ENCODE data around the gene KIAA0753. TPM values are rescaled to one million over a fixed set of nuclear protein-coding genes. Genes with fewer than 3 reads are reported as not detected.

Gene KIAA0753
- total and polyA plus RNA-seq, 2 of the 8 experiments (the other 6 are each of a cell fraction or from before 2014, with no cell fraction given): 5.0 to 27.1 TPM

- TF ChIP-seq RNF2 (IDR thresholded peaks at IDR 0.05; ENCODE audit: borderline replicate concordance, low read depth, low read length, missing control alignments, poor library complexity, severe bottlenecking) (no peak), CBX5 (IDR thresholded peaks at IDR 0.05; ENCODE audit: low read depth, low read length) (no peak)
- Histone ChIP-seq H3K23ac (ENCODE audit: insufficient read length) (no peak overlapping the region), H3K14ac (ENCODE audit: insufficient read length) (no peak overlapping the region), H3K79me1 (ENCODE audit: low read depth, low read length) (no peaks in the 10 kb centered on the region), H3K4me3 (ENCODE audit: extremely low read depth in 1 of 4, insufficient read depth in 2 of 4, low read depth in 3 of 4, low read length in 4 of 4) (no peak overlapping the region), H4K20me1 (replicated peaks in 1 of 2; ENCODE audit: control insufficient read depth in 1 of 2, insufficient read depth in 2 of 2, low read length in 2 of 2) (no peaks in the 10 kb centered on the region), H3K27me3 (replicated peaks in 1 of 4; ENCODE audit: control insufficient read depth in 3 of 4, extremely low read depth in 1 of 4, insufficient read depth in 3 of 4, low read length in 3 of 4) (no peaks in the 10 kb centered on the region), H4K5ac (ENCODE audit: insufficient read length, low read depth, low read length) (no peak overlapping the region), H3K4me2 (ENCODE audit: insufficient read depth in 1 of 2, low read depth in 2 of 2, low read length in 2 of 2) (no peak overlapping the region), H2BK15ac (ENCODE audit: low read length) (no peak overlapping the region), H3K18ac (ENCODE audit: extremely low read depth, low read length) (no peak overlapping the region), H2BK20ac (ENCODE audit: low read length) (no peak overlapping the region), H2AK5ac (ENCODE audit: low read depth, low read length) (no peak overlapping the region), H3K56ac (replicated peaks; ENCODE audit: insufficient read length, low read depth, low read length) (no peak overlapping the region), H2BK12ac (ENCODE audit: low read depth, low read length) (no peak overlapping the region), H2BK120ac (replicated peaks; ENCODE audit: low read depth, low read length) (no peak overlapping the region), H3K23me2 (ENCODE audit: low read depth, low read length) (no peaks in the 10 kb centered on the region), H3K4me1 (replicated peaks in 1 of 4; ENCODE audit: control insufficient read depth in 3 of 4, insufficient read depth in 4 of 4, low read length in 3 of 4) (no peaks in the 10 kb centered on the region; a peak in 1 of 7 replicates), H2AFZ (ENCODE audit: low read length) (no peak overlapping the region), H3K36me3 (ENCODE audit: control insufficient read depth in 2 of 4, insufficient read depth in 4 of 4, low read length in 3 of 4) (no peaks in the 10 kb centered on the region), H4K91ac (replicated peaks; ENCODE audit: insufficient read length, low read length) (no peak overlapping the region), H4K8ac (ENCODE audit: extremely low read depth, insufficient read depth, low read length) (no peak overlapping the region), H2BK5ac (ENCODE audit: low read depth, low read length) (no peak overlapping the region), H3K27ac (ENCODE audit: low read depth, low read length) (no peak overlapping the region), H3K9me3 (ENCODE audit: insufficient read depth in 2 of 2, low read depth in 1 of 2, low read length in 1 of 2) (no peaks in the 10 kb centered on the region), H3K4ac (replicated peaks; ENCODE audit: insufficient read length, low read depth, low read length) (no peak overlapping the region), H3K79me2 (ENCODE audit: control insufficient read depth in 1 of 2, insufficient read depth in 2 of 2, low read length in 2 of 2) (no peaks in the 10 kb centered on the region), H3K9ac (replicated peaks in 1 of 4; ENCODE audit: extremely low read depth in 1 of 4, low read depth in 3 of 4, low read length in 3 of 4) (no peak overlapping the region)
- FAIRE-seq: no peak
- WGBS, 2 experiments (ENCODE audit: extremely low coverage in 1 of 2, insufficient coverage in 1 of 2, insufficient read length in 1 of 2, insufficient replicate concordance in 2 of 2, low coverage in 1 of 2, low lambda C conversion rate in 2 of 2, missing lambda C conversion rate in 1 of 2): 94% methylated on average over 5 of the region's 7 CpGs; no CpG with 5 or more reads in 1 of the 2 experiments
- DNase-seq (ENCODE audit: low read depth in 1 of 2, low spot score in 2 of 2): no peak
- ChIA-PET POLR2A (ENCODE audit: partially characterized antibody) (no interaction called here), CTCF (ENCODE audit: partially characterized antibody) (interaction anchor here (0.6 to 3.2 kb wide), 8 partner anchors 9 to 216 kb away, joined by 3 to 17 read pairs (median 3); no protein-coding TSS in a partner anchor)
Measured at GRCh38 chr17:6677946-6678345, 37.4 kb upstream of the KIAA0753 start.
